Smooth muscle cell (in vitro differentiated cells): ENCODE results near the gene ABCA13. TPM values are rescaled to one million over a fixed set of nuclear protein-coding genes. Genes with fewer than 3 reads are reported as not detected.

Experiments
- DNase-seq: peaks from one replicate; lab custom pipeline; 2025; ENCODE audit not compliant: unreplicated experiment; lab: John Stamatoyannopoulos, UW
- H2AFZ ChIP-seq: fragments of 200-600 bp; sonication (generic); 2 replicates; pipeline ENCODE4 v1.6.0; 2016; ENCODE audit warnings: antibody characterized with exemption, low read depth, mild to moderate bottlenecking
- H3F3A ChIP-seq: fragments of 200-600 bp; sonication (generic); 2 replicates; pipeline ENCODE4 v1.6.0; 2017; ENCODE audit warnings: antibody characterized with exemption, low read depth
- H3K27ac ChIP-seq: fragments of 200-600 bp; sonication (generic); 2 replicates; pipeline ENCODE4 v1.5.1; 2016; ENCODE audit warnings: low read depth, mild to moderate bottlenecking
- H3K27me3 ChIP-seq: fragments of 200-600 bp; sonication (generic); 2 replicates; pipeline ENCODE4 v1.6.1; 2016; ENCODE audit warnings: low read depth, mild to moderate bottlenecking
- H3K36me3 ChIP-seq: fragments of 200-600 bp; sonication (generic); 2 replicates; pipeline ENCODE4 v1.5.1; 2016; ENCODE audit warnings: low read depth
- H3K4me1 ChIP-seq: fragments of 200-600 bp; sonication (generic); 2 replicates; pipeline ENCODE4 v1.5.1; 2016; ENCODE audit warnings: low read depth
- H3K4me2 ChIP-seq: fragments of 200-600 bp; sonication (generic); 2 replicates; pipeline ENCODE4 v1.6.0; 2016; ENCODE audit warnings: mild to moderate bottlenecking
- H3K4me3 ChIP-seq: fragments of 200-600 bp; sonication (generic); 2 replicates; pipeline ENCODE4 v1.5.1; 2016; ENCODE audit warnings: mild to moderate bottlenecking
- H3K79me2 ChIP-seq: fragments of 200-600 bp; sonication (generic); 2 replicates; pipeline ENCODE4 v1.6.0; 2016; ENCODE audit warnings: low read depth, mild to moderate bottlenecking
- H3K9ac ChIP-seq: fragments of 200-600 bp; sonication (generic); 2 replicates; pipeline ENCODE4 v1.6.0; 2016; ENCODE audit warnings: low read depth
- H3K9me3 ChIP-seq: fragments of 200-600 bp; sonication (generic); replicated peaks from 2 replicates; pipeline ENCODE4 v1.5.1; 2016; ENCODE audit warnings: low read depth
- H4K20me1 ChIP-seq: fragments of 200-600 bp; sonication (generic); 2 replicates; pipeline ENCODE4 v1.6.0; 2016; ENCODE audit warnings: low read depth
- CTCF ChIP-seq: fragments of 200-600 bp; sonication (generic); IDR thresholded peaks from 2 replicates; pipeline ENCODE4 v1.5.1; 2017; ENCODE audit warnings: borderline replicate concordance, mild to moderate bottlenecking, antibody characterized with exemption; ENCODE audit not compliant: insufficient read depth, poor library complexity, severe bottlenecking
- WGBS: methylation state at CpG from one replicate; pipeline ENCODE4 v1.1.7; 2016; ENCODE audit warnings: low lambda C conversion rate; 5-methylcytosine and 5-hydroxymethylcytosine counted together
- polyA plus RNA-seq: library from polyadenylated mRNA; unstranded; fragments of >200 nt; fragmentation: Nextera tagmentation; extraction: Ambion mirVana; gene quantifications from 2 replicates; pipeline ENCODE4 v1.2.1, GENCODE V29; 2016
- total RNA-seq: library from RNA; depleted of rRNA; stranded (reverse); fragments of >200 nt; gene quantifications from 2 replicates; pipeline ENCODE4 v1.2.3, GENCODE V29; 2014

The ABCA13 gene
- total and polyA plus RNA-seq, 2 experiments from 2014 or later: not detected

- no peak for DNase-seq
- Histone ChIP-seq H3K4me3 (no peak overlapping the region), H3K27me3 (peaks cover 2% of the 10 kb centered on the region), H3K4me2 (no peak overlapping the region), H2AFZ (no peak overlapping the region), H3K9me3 (no peaks in the 10 kb centered on the region), H3K36me3 (no peaks in the 10 kb centered on the region), H3F3A (no peaks in the 10 kb centered on the region), H3K4me1 (peaks cover 5% of the 10 kb centered on the region), H4K20me1 (no peaks in the 10 kb centered on the region), H3K9ac (no peak overlapping the region), H3K79me2 (no peaks in the 10 kb centered on the region), H3K27ac (no peak overlapping the region)
- no peak for TF ChIP-seq CTCF
- 97% methylated on average over 2 of the region's 2 CpGs for WGBS
These were observed 462.9 kb downstream of the ABCA13 start for GRCh38 chr7:48634116-48634632.

- Histone ChIP-seq H4K20me1 (no peaks in the 10 kb centered on the region), H3K4me2 (no peak overlapping the region), H3K9ac (no peak overlapping the region), H2AFZ (no peak overlapping the region), H3F3A (no peaks in the 10 kb centered on the region), H3K9me3 (no peaks in the 10 kb centered on the region), H3K4me3 (no peak overlapping the region), H3K4me1 (peaks cover 5% of the 10 kb centered on the region), H3K36me3 (no peaks in the 10 kb centered on the region), H3K27me3 (peaks cover 3% of the 10 kb centered on the region), H3K79me2 (no peaks in the 10 kb centered on the region), H3K27ac (no peak overlapping the region)
- 89% methylated on average over 1 of the region's 1 CpG for WGBS
- TF ChIP-seq CTCF: no peak
- no peak for DNase-seq
These were observed 464.5 kb downstream of the ABCA13 start for GRCh38 chr7:48635796-48636195.

GRCh38 chr7:48636391-48637015, 465.2 kb downstream of the ABCA13 start:
- no peak overlapping the region for H2AFZ ChIP-seq
- no peak for DNase-seq
- H3K79me2 ChIP-seq: no peaks in the 10 kb centered on the region
- H3K27me3 ChIP-seq: peaks cover 3% of the 10 kb centered on the region
- H3K9ac ChIP-seq: no peak overlapping the region
- no peak overlapping the region for H3K4me2 ChIP-seq
- H3K36me3 ChIP-seq: no peaks in the 10 kb centered on the region
- no peaks in the 10 kb centered on the region for H4K20me1 ChIP-seq
- no peaks in the 10 kb centered on the region for H3K9me3 ChIP-seq
- no peak for TF ChIP-seq CTCF
- H3K27ac ChIP-seq: peak overlapping the region; percentile 75
- H3K4me3 ChIP-seq: no peak overlapping the region
- no peaks in the 10 kb centered on the region for H3F3A ChIP-seq
- WGBS: 62% methylated on average over 3 of the region's 3 CpGs
- peaks cover 5% of the 10 kb centered on the region for H3K4me1 ChIP-seq

- Histone ChIP-seq H3K4me1 (peaks cover 5% of the 10 kb centered on the region), H3K4me2 (no peak overlapping the region), H3F3A (no peaks in the 10 kb centered on the region), H3K79me2 (no peaks in the 10 kb centered on the region), H3K27me3 (peaks cover 7% of the 10 kb centered on the region), H3K9ac (no peak overlapping the region), H3K36me3 (no peaks in the 10 kb centered on the region), H4K20me1 (no peaks in the 10 kb centered on the region), H3K9me3 (no peaks in the 10 kb centered on the region), H3K27ac (peak overlapping the region; percentile 75), H3K4me3 (no peak overlapping the region), H2AFZ (no peak overlapping the region)
- no peak for DNase-seq
- WGBS: 31% methylated on average over 1 of the region's 1 CpG
- TF ChIP-seq CTCF: no peak
These were observed 466.1 kb downstream of the ABCA13 start for GRCh38 chr7:48637382-48637781.
